Sigmoid colon (tissue), 7 donors: Measurements from ENCODE around the gene PHYHIPL. TPM values are rescaled to one million over a fixed set of nuclear protein-coding genes. Genes with fewer than 3 reads are reported as not detected.
A peak's percentile ranks its signal among the peaks of the same experiment; 100 is the strongest.

Source experiments
- DNase-seq: peaks from one replicate; pipeline ENCODE4 v3.0.0-alpha.2; 2019
- H3K27ac ChIP-seq, 4 donors: fragments of 200-600 bp; sonication (generic); one replicate each; pipeline ENCODE4 v1.5.1; 2016 to 2019; ENCODE audit warnings: mild to moderate bottlenecking in 1 of 4
- H3K27me3 ChIP-seq, 3 donors: fragments of 200-600 bp; sonication (generic); one replicate each; pipeline ENCODE4 v1.5.1; 2019; ENCODE audit warnings: mild to moderate bottlenecking in 1 of 3
- H3K36me3 ChIP-seq, 4 donors: fragments of 200-600 bp; sonication (generic); one replicate each; pipeline ENCODE4 v1.5.1; 2016 to 2019
- H3K4me1 ChIP-seq, 4 donors: fragments of 200-600 bp; sonication (generic); one replicate each; pipeline ENCODE4 v1.5.1; 2017 to 2019
- H3K4me3 ChIP-seq, 4 donors: fragments of 200-600 bp; sonication (generic); one replicate each; pipeline ENCODE4 v1.5.1; 2017 to 2019; ENCODE audit warnings: mild to moderate bottlenecking in 2 of 4, moderate library complexity in 1 of 4
- H3K9me3 ChIP-seq, 4 donors: fragments of 200-600 bp in 3 of 4; sonication (generic) in 3 of 4; one replicate each; pipeline versions ENCODE4 v1.5.1 to v1.6.1; 2013 to 2019
- CTCF ChIP-seq, 4 experiments: fragments of 450-650 bp in 3 of 4; fragments of 200-600 bp in 1 of 4; IDR thresholded peaks; one replicate each; pipeline ENCODE4 v1.5.1; 2016 to 2019; ENCODE audit warnings: antibody characterized with exemption in 4 of 4, mild to moderate bottlenecking in 3 of 4, moderate library complexity in 2 of 4
- EP300 ChIP-seq, 4 donors: sonication (generic); formaldehyde crosslinking; IDR thresholded peaks; one replicate each; pipeline ENCODE4 v1.6.1; 2017; ENCODE audit warnings: antibody characterized with exemption in 4 of 4
- POLR2A ChIP-seq, 2 donors: fragments of 450-650 bp; IDR thresholded peaks; one replicate each; pipeline ENCODE4 v1.6.1; 2016; ENCODE audit warnings: antibody characterized with exemption in 2 of 2, mild to moderate bottlenecking in 2 of 2, moderate library complexity in 2 of 2
- POLR2AphosphoS5 ChIP-seq, 4 donors: sonication (generic); formaldehyde crosslinking; IDR thresholded peaks; one replicate each; pipeline ENCODE4 v1.6.1; 2017; ENCODE audit warnings: antibody characterized with exemption in 4 of 4
- WGBS, 2 donors: extraction: QIAGEN DNeasy Blood & Tissue Kit; methylation state at CpG; one replicate each; pipeline ENCODE4 v1.1.7; 2013; 5-methylcytosine and 5-hydroxymethylcytosine counted together
- intact Hi-C: fragments of 100-400 bp; cut with DNase I; formaldehyde crosslinking; loops from one replicate; pipeline ENCODE4 v1.15.1; 2023
- polyA plus RNA-seq, 3 donors: library from polyadenylated mRNA; stranded (reverse); fragments of 200-250 nt; gene quantifications; one replicate each; pipeline ENCODE4 v1.2.3, GENCODE V29; 2013
- total RNA-seq, 4 donors: library from RNA; depleted of rRNA; stranded (reverse); fragments of >200 nt; gene quantifications; one replicate each; pipeline ENCODE4 v1.1.0, GENCODE V29; 2016
- donor health status: healthy with polysubstance abuse.
- donor health status: Bipolar disorder and iron deficiency.
- donor health status: healthy.

Gene PHYHIPL
- total and polyA plus RNA-seq, 7 donors: 0.55 to 2.5 (median 0.75) TPM; not detected in 1

- Histone ChIP-seq H3K27ac (no peak overlapping the region), H3K4me3 (no peak overlapping the region), H3K27me3 (no peaks in the 10 kb centered on the region), H3K36me3 (no peaks in the 10 kb centered on the region), H3K9me3 (no peaks in the 10 kb centered on the region), H3K4me1 (peaks cover 0 to 13% (median 0%) of the 10 kb centered on the region in 4 donors)
- no peak for DNase-seq
- TF ChIP-seq POLR2AphosphoS5 (IDR thresholded peaks at IDR 0.05): no peak
- intact Hi-C loops: no loop called here
Measured at GRCh38 chr10:59225211-59225610, 48.8 kb downstream of the PHYHIPL start.

DNA sequence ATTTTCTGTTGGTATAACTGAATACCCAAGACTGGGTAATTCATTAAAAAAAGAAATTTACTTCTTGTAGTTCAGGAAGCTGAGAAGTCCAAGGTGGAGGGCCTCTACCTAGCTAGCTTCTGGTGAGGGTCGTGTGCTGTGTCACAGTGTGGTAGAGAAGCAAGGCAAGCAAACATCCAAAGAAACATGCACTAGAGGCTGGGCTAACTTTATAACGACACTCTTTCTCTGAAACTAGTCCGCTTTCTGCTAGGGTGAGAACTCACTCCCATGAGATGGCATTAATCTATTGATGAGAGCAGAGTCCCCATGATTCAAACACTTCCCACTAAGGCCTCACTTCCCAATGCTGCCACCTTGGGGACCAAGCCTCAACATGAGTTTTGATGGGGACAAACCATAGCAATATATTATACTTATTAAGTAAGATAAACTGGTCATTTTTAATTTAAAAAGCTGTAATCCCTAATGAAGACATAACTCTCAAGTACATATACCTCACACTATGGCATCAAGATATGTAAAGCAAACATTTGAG is 50.8 kb downstream of the PHYHIPL start:
- intact Hi-C loops: no loop called here

DNA sequence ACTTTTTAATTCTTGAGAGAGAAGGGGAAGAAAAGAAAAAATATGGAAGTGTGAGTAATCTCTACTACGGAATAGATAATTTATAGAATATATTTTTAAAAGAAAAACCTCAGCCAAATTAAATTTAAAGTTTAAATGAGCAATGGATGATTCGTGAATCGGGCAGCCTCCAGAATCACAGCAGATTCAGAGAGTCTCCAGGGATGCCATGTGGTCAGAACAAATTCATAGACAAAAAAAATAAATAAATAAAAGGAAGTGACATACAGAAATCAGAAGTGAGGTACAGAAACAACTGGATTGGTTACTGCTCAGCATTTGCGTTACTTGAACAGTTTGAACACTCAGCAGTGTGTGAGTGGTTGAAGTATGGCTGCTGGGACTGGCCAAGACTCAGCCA is 53.0 kb downstream of the PHYHIPL start:
- Histone ChIP-seq H3K27me3 (no peaks in the 10 kb centered on the region), H3K4me3 (no peak overlapping the region), H3K36me3 (no peaks in the 10 kb centered on the region), H3K27ac (no peak overlapping the region), H3K4me1 (no peaks in the 10 kb centered on the region), H3K9me3 (no peaks in the 10 kb centered on the region)
- no peak for DNase-seq
- intact Hi-C loops: no loop called here
- WGBS, 2 donors: 94 to 95% methylated on average over 4 of the region's 4 CpGs
- TF ChIP-seq POLR2AphosphoS5 (IDR thresholded peaks at IDR 0.05) (no peak), CTCF (IDR thresholded peaks at IDR 0.05) (no peak), POLR2A (IDR thresholded peaks at IDR 0.05) (no peak), EP300 (IDR thresholded peaks at IDR 0.05) (no peak)

More for the DNA sequence above, 50.8 kb downstream of the PHYHIPL start:
- WGBS, 2 donors: 93 to 94% methylated on average over 3 of the region's 3 CpGs
- Histone ChIP-seq H3K36me3 (no peaks in the 10 kb centered on the region), H3K27me3 (no peaks in the 10 kb centered on the region), H3K9me3 (no peaks in the 10 kb centered on the region), H3K4me1 (peaks cover 0 to 10% (median 0%) of the 10 kb centered on the region in 4 donors), H3K27ac (no peak overlapping the region), H3K4me3 (no peak overlapping the region)
- DNase-seq: no peak
- no peak for TF ChIP-seq POLR2AphosphoS5 (IDR thresholded peaks at IDR 0.05)
- TF ChIP-seq CTCF (IDR thresholded peaks at IDR 0.05): no peak
- TF ChIP-seq POLR2A (IDR thresholded peaks at IDR 0.05): no peak
- TF ChIP-seq EP300 (IDR thresholded peaks at IDR 0.05): no peak

DNA sequence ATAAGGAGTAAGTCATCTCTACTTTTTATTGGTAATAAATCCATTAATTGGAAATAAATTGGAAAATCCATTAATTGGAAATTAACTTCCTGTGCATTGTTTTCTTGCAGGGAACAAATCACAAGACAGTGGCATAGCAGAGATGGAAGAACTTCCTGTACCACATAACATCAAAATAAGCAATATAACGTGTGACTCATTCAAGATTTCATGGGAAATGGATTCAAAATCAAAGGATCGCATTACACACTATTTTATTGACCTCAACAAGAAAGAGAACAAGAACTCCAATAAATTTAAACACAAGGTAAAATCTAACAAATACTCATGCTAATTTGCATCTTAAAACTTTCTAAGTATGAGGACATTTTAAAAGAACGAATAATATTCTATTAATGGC is 57.8 kb downstream of the PHYHIPL start:
- no peak for TF ChIP-seq EP300 (IDR thresholded peaks at IDR 0.05)
- no peak for TF ChIP-seq CTCF (IDR thresholded peaks at IDR 0.05)
- TF ChIP-seq POLR2A (IDR thresholded peaks at IDR 0.05): no peak
- TF ChIP-seq POLR2AphosphoS5 (IDR thresholded peaks at IDR 0.05): no peak
- no peaks in the 10 kb centered on the region for H3K9me3 ChIP-seq
- intact Hi-C loops: loop anchor here (5.0 kb wide), 1 partner anchor 282 kb away; no protein-coding TSS in a partner anchor
- no peaks in the 10 kb centered on the region for H3K4me1 ChIP-seq
- H3K4me3 ChIP-seq: no peak overlapping the region
- no peak for DNase-seq
- H3K27me3 ChIP-seq: no peaks in the 10 kb centered on the region
- H3K36me3 ChIP-seq: no peaks in the 10 kb centered on the region
- WGBS, 2 donors: 52 to 73% methylated on average over 3 of the region's 3 CpGs
- no peak overlapping the region for H3K27ac ChIP-seq

- no peak overlapping the region for H3K27ac ChIP-seq
- intact Hi-C loops: loop anchor here (5.0 kb wide), 2 partner anchors 283 to 672 kb away; partner anchors contain the start of gene CCDC6
Measured at GRCh38 chr10:59234816-59235429, 58.5 kb downstream of the PHYHIPL start.

More at GRCh38 chr10:59234816-59235429, 58.5 kb downstream of the PHYHIPL start:
- no peak for DNase-seq
- no peaks in the 10 kb centered on the region for H3K9me3 ChIP-seq
- H3K36me3 ChIP-seq: no peaks in the 10 kb centered on the region
- no peak overlapping the region for H3K4me3 ChIP-seq
- TF ChIP-seq CTCF (IDR thresholded peaks at IDR 0.05): peak in 3 of 4 experiments; percentile 17 to 53 (median 23)
- TF ChIP-seq EP300 (IDR thresholded peaks at IDR 0.05): no peak
- no peaks in the 10 kb centered on the region for H3K27me3 ChIP-seq
- H3K4me1 ChIP-seq: no peaks in the 10 kb centered on the region
